K562 (cell line): ENCODE measurements around the gene ABLIM2. TPM values are rescaled to one million over a fixed set of nuclear protein-coding genes. Genes with fewer than 3 reads are reported as not detected.

Experiments used
- ATAC-seq: fragments of 200-7000 bp; cut with Tn5 transposase; 3 replicates; pipeline ENCODE4 v1.9.1; 2020; ENCODE audit warnings: moderate library complexity
- BruUV-seq: library from RNA; stranded (reverse); fragments of 400-500 nt; replicated peaks from 2 replicates; lab custom pipeline; 2021; lab: Mats Ljungman, UMichigan
- CTCF ChIA-PET: fragments of 300-600 bp; formaldehyde crosslinking; extraction: SDS; loops from one replicate; lab custom pipeline; 2021; ENCODE audit warnings: low intra/inter-chr PET ratio; lab: Yijun Ruan, JAX
- POLR2A ChIA-PET: fragments of 300-600, 350-650 bp; sonication (Branson Sonifier 250); formaldehyde crosslinking; extraction: SDS; loops from one replicate; lab custom pipeline; 2021; ENCODE audit warnings: antibody characterized with exemption, inconsistent platforms; lab: Yijun Ruan, JAX
- DNase-seq, 4 experiments: peaks; one replicate each; pipeline versions ENCODE4 v3.0.0 to v3.0.0-alpha.2; 2011 to 2018; ENCODE audit warnings: low spot score in 3 of 4, mixed read lengths in 3 of 4; ENCODE audit errors: extremely low read depth in 1 of 4
- FAIRE-seq: peaks from 2 replicates; lab custom pipeline; 2011; peaks lifted over from hg19 to GRCh38; lab: Jason Lieb, UNC
- H2AFZ ChIP-seq: 2 replicates; pipeline ENCODE4 v1.6.0; 2011; ENCODE audit warnings: low read depth, low read length, control low read depth, inconsistent platforms
- H3K27ac ChIP-seq: fragments of 200-600 bp; 3 replicates; pipeline ENCODE4 v1.8.0; 2011; ENCODE audit warnings: low read depth, mild to moderate bottlenecking, control low read depth, inconsistent platforms, low read length, moderate library complexity, mixed read lengths; ENCODE audit errors: extremely low read depth
- H3K27me3 ChIP-seq, 2 experiments: fragments of 300-600 bp in 1 of 2; 2 replicates in 1 of 2; 3 replicates in 1 of 2; pipeline versions ENCODE4 v1.6.0 to v1.8.0; 2011; ENCODE audit warnings: inconsistent platforms in 2 of 2, low read length in 2 of 2, mild to moderate bottlenecking in 1 of 2, mixed read lengths in 1 of 2, moderate library complexity in 1 of 2; ENCODE audit not compliant: control insufficient read depth in 2 of 2, insufficient read depth in 2 of 2
- H3K36me3 ChIP-seq: fragments of 300-600 bp; 3 replicates; pipeline ENCODE4 v1.8.0; 2011; ENCODE audit warnings: mild to moderate bottlenecking, low read length, inconsistent platforms; ENCODE audit not compliant: control insufficient read depth, insufficient read depth
- H3K4me1 ChIP-seq, 2 experiments: fragments of 200-600 bp in 1 of 2; replicated peaks in 1 of 2; 2 replicates in 1 of 2; 3 replicates in 1 of 2; pipeline versions ENCODE4 v1.5.1 to v1.8.0; 2011; ENCODE audit warnings: inconsistent platforms in 2 of 2, low read length in 2 of 2, mild to moderate bottlenecking in 1 of 2, mixed read lengths in 1 of 2, moderate library complexity in 1 of 2; ENCODE audit not compliant: control insufficient read depth in 2 of 2, insufficient read depth in 2 of 2
- H3K4me2 ChIP-seq: 2 replicates; pipeline ENCODE4 v1.6.1; 2011; ENCODE audit warnings: low read length, control low read depth, inconsistent platforms, mixed read lengths; ENCODE audit not compliant: insufficient read depth
- H3K4me3 ChIP-seq: fragments of 200-600 bp; sonication (generic), shearing (Covaris generic); 2 replicates; pipeline ENCODE4 v1.5.1; 2016; ENCODE audit warnings: control low read depth, inconsistent platforms
- H3K79me2 ChIP-seq: fragments of 200-600 bp; 3 replicates; pipeline ENCODE4 v1.8.0; 2011; ENCODE audit warnings: low read length, inconsistent platforms; ENCODE audit not compliant: control insufficient read depth, insufficient read depth
- H3K9ac ChIP-seq, 2 experiments: 2 replicates each; pipeline versions ENCODE4 v1.6.0 to v1.6.1; 2011; ENCODE audit warnings: low read depth in 2 of 2, low read length in 2 of 2, control low read depth in 1 of 2, inconsistent platforms in 1 of 2, mild to moderate bottlenecking in 1 of 2, mixed read lengths in 1 of 2; ENCODE audit not compliant: insufficient read depth in 1 of 2
- H3K9me1 ChIP-seq: one replicate; pipeline ENCODE4 v1.6.0; 2011; ENCODE audit warnings: inconsistent platforms, mild to moderate bottlenecking, low read length, moderate library complexity; ENCODE audit not compliant: control insufficient read depth, insufficient read depth
- H3K9me3 ChIP-seq: replicated peaks from 2 replicates; pipeline ENCODE4 v1.5.1; 2011; ENCODE audit warnings: low read depth, low read length, inconsistent platforms; ENCODE audit not compliant: control insufficient read depth, insufficient read depth
- H4K20me1 ChIP-seq: replicated peaks from 2 replicates; pipeline ENCODE4 v1.6.1; 2011; ENCODE audit warnings: low read length, inconsistent platforms, mixed read lengths; ENCODE audit not compliant: control insufficient read depth, insufficient read depth
- ILK ChIP-seq: fragments of 450-650 bp; IDR thresholded peaks from 2 replicates; pipeline ENCODE4 v1.6.1; 2016; ENCODE audit warnings: missing genetic modification characterization, low read depth, mild to moderate bottlenecking, missing compliant biosample characterization, moderate library complexity, borderline replicate concordance
- SREBF2 ChIP-seq: sonication (generic); formaldehyde crosslinking; IDR thresholded peaks from 2 replicates; pipeline ENCODE4 v1.4.0; 2020; ENCODE audit warnings: mild to moderate bottlenecking, missing genetic modification reagents
- TOE1 ChIP-seq, 2 experiments: fragments of 450-650 bp in 1 of 2; sonication (generic) in 1 of 2; formaldehyde crosslinking in 1 of 2; IDR thresholded peaks; 2 replicates each; pipeline versions ENCODE4 v1.7.1 to v1.8.0; 2016 to 2022; ENCODE audit warnings: borderline replicate concordance in 2 of 2, mild to moderate bottlenecking in 2 of 2, antibody characterized with exemption in 1 of 2, inconsistent platforms in 1 of 2, low read depth in 1 of 2, missing genetic modification reagents in 1 of 2, moderate library complexity in 1 of 2
- whole genome bisulfite sequencing: fragments of 100-300 bp; shearing (Covaris generic); methylation state at CpG from one replicate; pipeline ENCODE4 v1.1.6; 2016; ENCODE audit warnings: low coverage, mixed read lengths; ENCODE audit not compliant: insufficient coverage; ENCODE audit errors: missing lambda C conversion rate; 5-methylcytosine and 5-hydroxymethylcytosine counted together
- in situ Hi-C: fragments of 300-500 bp; cut with MboI; formaldehyde crosslinking; loops from 4 replicates; pipeline ENCODE4 v1.15.0; 2018; ENCODE audit warnings: inconsistent platforms, mixed read lengths
- intact Hi-C: fragments of 100-400 bp; cut with micrococcal nuclease; formaldehyde crosslinking; loops from 2 replicates; pipeline ENCODE4 v1.14.2; 2022
- polyA plus RNA-seq, 8 experiments: library from polyadenylated mRNA; depleted of rRNA in 4 of 8; stranded (reverse) in 5 of 8; unstranded in 3 of 8; fragments of >200 nt; fragmentation: Nextera tagmentation in 2 of 8; fragmentation: Illumina TruSeq in 1 of 8; extraction: Ambion mirVana in 2 of 8; extraction: Trizol in 1 of 8; gene quantifications; 2 replicates each; pipeline versions ENCODE4 v1.2.1 to v1.2.3, GENCODE V29; 2011 to 2014; ENCODE audit warnings: inconsistent platforms in 1 of 8, missing spikeins in 1 of 8
- total RNA-seq, 7 experiments: library from RNA; depleted of rRNA in 6 of 7; stranded (reverse); fragments of >200 nt in 6 of 7; fragmentation: Illumina TruSeq in 2 of 7; extraction: Trizol in 2 of 7; gene quantifications; 2 replicates each; pipeline versions ENCODE4 v1.2.1 to v1.2.3, GENCODE V29; 2011 to 2021; ENCODE audit warnings: low replicate concordance in 1 of 7
- TF ChIP-seq, protein P1 (sequence below): fragments of 250-450 bp; sonication (Bioruptor Pico); IDR thresholded peaks from 2 replicates; pipeline ENCODE4 v1.8.0; 2022; ENCODE audit warnings: moderate library complexity, mild to moderate bottlenecking, inconsistent platforms
- TF ChIP-seq, protein P2 (sequence below): sonication (generic); formaldehyde crosslinking; IDR thresholded peaks from 2 replicates; pipeline ENCODE4 v1.8.0; 2022; ENCODE audit warnings: mild to moderate bottlenecking, missing genetic modification reagents

Gene ABLIM2
- total and polyA plus RNA-seq, 9 of the 15 experiments (the other 6 are each of a cell fraction or from before 2014, with no cell fraction given) = not detected

DNA sequence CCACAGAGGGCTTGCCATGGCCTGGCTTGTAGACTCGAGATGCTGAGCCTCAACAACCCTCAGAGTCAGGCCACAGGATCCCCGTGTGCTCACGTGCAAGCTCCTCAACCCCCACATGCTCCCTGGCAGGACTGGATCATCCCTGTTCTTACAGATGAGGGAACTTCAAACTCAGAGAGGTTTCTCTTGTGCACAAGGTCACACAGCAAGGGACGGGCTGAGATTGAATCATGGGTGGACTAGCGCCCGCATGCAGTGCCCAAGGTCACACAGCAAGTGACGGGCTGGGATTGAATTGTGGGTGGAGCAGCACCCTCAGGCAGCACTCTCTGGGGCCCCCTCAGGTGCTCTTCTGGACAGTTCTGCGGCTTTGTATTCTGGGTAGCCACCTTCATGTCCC, 158.4 kb downstream of the ABLIM2 start:
- Histone ChIP-seq H3K9me3 (no peaks in the 10 kb centered on the region), H3K27me3 (peaks cover 23 to 85% of the 10 kb centered on the region in 2 experiments; a peak in 4 of 5 replicates), H3K4me3 (no peak overlapping the region), H3K79me2 (no peaks in the 10 kb centered on the region), H3K9ac (no peak overlapping the region), H3K4me1 (no peaks in the 10 kb centered on the region), H3K27ac (no peak overlapping the region), H3K36me3 (no peaks in the 10 kb centered on the region), H4K20me1 (peaks cover 15% of the 10 kb centered on the region; the same call in 1 of the 2 replicates), H3K9me1 (no peaks in the 10 kb centered on the region), H2AFZ (no peak overlapping the region), H3K4me2 (no peak overlapping the region)
- CTCF ChIA-PET = no interaction called here
- in situ Hi-C loops (no loop called here), intact Hi-C loops (no loop called here)
- POLR2A ChIA-PET = interaction anchor here (0.9 kb wide), 1 partner anchor 20 kb away, joined by 3 read pairs; no protein-coding TSS in a partner anchor
- BruUV-seq = no TSS peak
- ATAC-seq = no peak
- WGBS = 5% methylated on average over 8 of the region's 8 CpGs
- no peak for FAIRE-seq
- DNase-seq = no peak
- TF ChIP-seq, protein P1, sequence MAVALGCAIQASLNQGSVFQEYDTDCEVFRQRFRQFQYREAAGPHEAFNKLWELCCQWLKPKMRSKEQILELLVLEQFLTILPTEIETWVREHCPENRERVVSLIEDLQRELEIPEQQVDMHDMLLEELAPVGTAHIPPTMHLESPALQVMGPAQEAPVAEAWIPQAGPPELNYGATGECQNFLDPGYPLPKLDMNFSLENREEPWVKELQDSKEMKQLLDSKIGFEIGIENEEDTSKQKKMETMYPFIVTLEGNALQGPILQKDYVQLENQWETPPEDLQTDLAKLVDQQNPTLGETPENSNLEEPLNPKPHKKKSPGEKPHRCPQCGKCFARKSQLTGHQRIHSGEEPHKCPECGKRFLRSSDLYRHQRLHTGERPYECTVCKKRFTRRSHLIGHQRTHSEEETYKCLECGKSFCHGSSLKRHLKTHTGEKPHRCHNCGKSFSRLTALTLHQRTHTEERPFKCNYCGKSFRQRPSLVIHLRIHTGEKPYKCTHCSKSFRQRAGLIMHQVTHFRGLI = no peak
- TF ChIP-seq TOE1 (IDR thresholded peaks at IDR 0.05; ENCODE audit: borderline replicate concordance) = no peak
- TF ChIP-seq TOE1 (CRISPR knock-in tag; IDR thresholded peaks at IDR 0.05; ENCODE audit: borderline replicate concordance, low read depth) = no peak
- TF ChIP-seq SREBF2 (CRISPR knock-in tag) = no peak
- no peak for TF ChIP-seq ILK
- TF ChIP-seq, protein P2, sequence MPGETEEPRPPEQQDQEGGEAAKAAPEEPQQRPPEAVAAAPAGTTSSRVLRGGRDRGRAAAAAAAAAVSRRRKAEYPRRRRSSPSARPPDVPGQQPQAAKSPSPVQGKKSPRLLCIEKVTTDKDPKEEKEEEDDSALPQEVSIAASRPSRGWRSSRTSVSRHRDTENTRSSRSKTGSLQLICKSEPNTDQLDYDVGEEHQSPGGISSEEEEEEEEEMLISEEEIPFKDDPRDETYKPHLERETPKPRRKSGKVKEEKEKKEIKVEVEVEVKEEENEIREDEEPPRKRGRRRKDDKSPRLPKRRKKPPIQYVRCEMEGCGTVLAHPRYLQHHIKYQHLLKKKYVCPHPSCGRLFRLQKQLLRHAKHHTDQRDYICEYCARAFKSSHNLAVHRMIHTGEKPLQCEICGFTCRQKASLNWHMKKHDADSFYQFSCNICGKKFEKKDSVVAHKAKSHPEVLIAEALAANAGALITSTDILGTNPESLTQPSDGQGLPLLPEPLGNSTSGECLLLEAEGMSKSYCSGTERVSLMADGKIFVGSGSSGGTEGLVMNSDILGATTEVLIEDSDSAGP (CRISPR knock-in tag) = no peak
